Gastroesophageal sphincter (tissue), 4 donors: Measurements from ENCODE around the gene LILRA1. TPM values are rescaled to one million over a fixed set of nuclear protein-coding genes. Genes with fewer than 3 reads are reported as not detected.
"Not testable (repeated sequence)": the region's sequence is repeated elsewhere in the genome, so short reads cannot be mapped to it uniquely, and the experiment has no call there.

Source experiments
- ATAC-seq: fragments of 150-250 bp; one replicate; pipeline ENCODE4 v1.9.1; 2016; ENCODE audit warnings: mild to moderate bottlenecking, moderate library complexity
- H3K27ac ChIP-seq, 4 donors: fragments of 200-600 bp; sonication (generic) in 3 of 4; 1 replicate in 3 of 4; 2 replicates in 1 of 4; pipeline ENCODE4 v1.5.1; 2016 to 2019
- H3K27me3 ChIP-seq: fragments of 200-600 bp; sonication (generic); one replicate; pipeline ENCODE4 v1.5.1; 2019
- H3K36me3 ChIP-seq, 2 donors: fragments of 200-600 bp; sonication (generic); one replicate each; pipeline ENCODE4 v1.5.1; 2019; ENCODE audit warnings: control low read depth in 1 of 2
- H3K4me1 ChIP-seq, 3 donors: fragments of 200-600 bp; sonication (generic); 1 replicate in 2 of 3; 2 replicates in 1 of 3; pipeline ENCODE4 v1.5.1; 2016 to 2019; ENCODE audit warnings: control low read depth in 2 of 3
- H3K4me3 ChIP-seq, 2 donors: fragments of 200-600 bp; sonication (generic); one replicate each; pipeline ENCODE4 v1.5.1; 2019; ENCODE audit warnings: mild to moderate bottlenecking in 1 of 2, moderate library complexity in 1 of 2
- H3K9me3 ChIP-seq, 3 donors: fragments of 200-600 bp; sonication (generic); one replicate each; pipeline ENCODE4 v1.5.1; 2017 to 2019; ENCODE audit warnings: control low read depth in 2 of 3
- EP300 ChIP-seq: sonication (generic); formaldehyde crosslinking; IDR thresholded peaks from one replicate; pipeline ENCODE4 v1.6.1; 2017; ENCODE audit warnings: antibody characterized with exemption, mild to moderate bottlenecking
- POLR2A ChIP-seq, 2 donors: fragments of 450-650 bp; IDR thresholded peaks; one replicate each; pipeline ENCODE4 v1.6.1; 2017; ENCODE audit warnings: antibody characterized with exemption in 2 of 2, mild to moderate bottlenecking in 2 of 2, moderate library complexity in 1 of 2
- POLR2AphosphoS5 ChIP-seq: sonication (generic); formaldehyde crosslinking; IDR thresholded peaks from one replicate; pipeline ENCODE4 v1.6.1; 2017; ENCODE audit warnings: antibody characterized with exemption
- WGBS, 2 donors: methylation state at CpG; one replicate each; pipeline ENCODE4 v1.1.5; 2018; ENCODE audit warnings: low coverage in 1 of 2; 5-methylcytosine and 5-hydroxymethylcytosine counted together
- total RNA-seq, 4 donors: library from RNA; depleted of rRNA; stranded (reverse); fragments of >200 nt; gene quantifications; one replicate each; pipeline ENCODE4 v1.1.0, GENCODE V29; 2016
- TF ChIP-seq, protein P1 (sequence below), 4 experiments: fragments of 200-600 bp in 2 of 4; fragments of 450-650 bp in 2 of 4; sonication (generic) in 1 of 4; IDR thresholded peaks; one replicate each; pipeline ENCODE4 v1.5.1; 2017 to 2019; ENCODE audit warnings: antibody characterized with exemption in 4 of 4, mild to moderate bottlenecking in 2 of 4, moderate library complexity in 2 of 4

The LILRA1 gene
- total RNA-seq, 4 donors from 2014 or later: 0.85 to 0.94 TPM; not detected in 2

DNA sequence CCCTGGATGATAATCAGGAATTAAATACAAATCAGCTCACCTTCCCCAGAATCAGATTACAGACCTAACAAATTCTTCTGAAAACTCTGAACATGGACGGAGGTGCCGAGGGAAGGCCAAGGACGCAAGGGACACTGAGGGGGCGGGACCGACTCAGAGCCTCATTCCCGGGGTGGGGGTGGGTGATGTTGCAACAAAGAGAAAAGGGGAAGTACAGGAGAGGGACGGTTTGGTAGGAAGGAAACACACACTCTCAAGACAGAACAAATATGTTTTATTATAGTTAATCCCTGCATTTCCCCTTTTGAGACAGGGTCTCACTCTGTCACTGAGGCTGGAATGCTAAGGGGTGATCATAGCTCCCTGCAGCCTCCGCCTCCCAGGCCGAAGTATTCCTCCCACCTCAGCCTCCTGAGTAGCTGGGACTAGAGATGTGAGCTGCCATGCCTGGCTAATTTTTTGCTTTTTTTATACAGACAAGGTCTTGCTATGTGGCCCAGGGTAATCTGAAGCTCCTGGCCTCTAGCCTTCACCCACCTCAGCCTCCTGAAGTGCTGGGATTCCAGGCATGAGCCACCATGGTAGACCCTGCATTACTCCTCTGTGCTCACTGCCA, 20.6 kb upstream of the LILRA1 start:
- peak overlapping the region in 1 of 4 donors; percentile 1 for H3K27ac ChIP-seq
- H3K36me3 ChIP-seq: no peaks in the 10 kb centered on the region
- H3K9me3 ChIP-seq: no peaks in the 10 kb centered on the region
- ATAC-seq: peak; percentile 54
- WGBS, 2 donors: 51 to 69% methylated on average over 4 to 9 of the region's 9 CpGs
- H3K4me1 ChIP-seq: no peaks in the 10 kb centered on the region
- peak overlapping the region in 1 of 2 donors; percentile 19 for H3K4me3 ChIP-seq
- TF ChIP-seq POLR2AphosphoS5 (no peak), POLR2A (IDR thresholded peaks at IDR 0.05) (no peak), EP300 (no peak)
- TF ChIP-seq, protein P1, sequence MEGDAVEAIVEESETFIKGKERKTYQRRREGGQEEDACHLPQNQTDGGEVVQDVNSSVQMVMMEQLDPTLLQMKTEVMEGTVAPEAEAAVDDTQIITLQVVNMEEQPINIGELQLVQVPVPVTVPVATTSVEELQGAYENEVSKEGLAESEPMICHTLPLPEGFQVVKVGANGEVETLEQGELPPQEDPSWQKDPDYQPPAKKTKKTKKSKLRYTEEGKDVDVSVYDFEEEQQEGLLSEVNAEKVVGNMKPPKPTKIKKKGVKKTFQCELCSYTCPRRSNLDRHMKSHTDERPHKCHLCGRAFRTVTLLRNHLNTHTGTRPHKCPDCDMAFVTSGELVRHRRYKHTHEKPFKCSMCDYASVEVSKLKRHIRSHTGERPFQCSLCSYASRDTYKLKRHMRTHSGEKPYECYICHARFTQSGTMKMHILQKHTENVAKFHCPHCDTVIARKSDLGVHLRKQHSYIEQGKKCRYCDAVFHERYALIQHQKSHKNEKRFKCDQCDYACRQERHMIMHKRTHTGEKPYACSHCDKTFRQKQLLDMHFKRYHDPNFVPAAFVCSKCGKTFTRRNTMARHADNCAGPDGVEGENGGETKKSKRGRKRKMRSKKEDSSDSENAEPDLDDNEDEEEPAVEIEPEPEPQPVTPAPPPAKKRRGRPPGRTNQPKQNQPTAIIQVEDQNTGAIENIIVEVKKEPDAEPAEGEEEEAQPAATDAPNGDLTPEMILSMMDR (IDR thresholded peaks at IDR 0.05): no peak
- H3K27me3 ChIP-seq: peaks cover 41% of the 10 kb centered on the region

DNA sequence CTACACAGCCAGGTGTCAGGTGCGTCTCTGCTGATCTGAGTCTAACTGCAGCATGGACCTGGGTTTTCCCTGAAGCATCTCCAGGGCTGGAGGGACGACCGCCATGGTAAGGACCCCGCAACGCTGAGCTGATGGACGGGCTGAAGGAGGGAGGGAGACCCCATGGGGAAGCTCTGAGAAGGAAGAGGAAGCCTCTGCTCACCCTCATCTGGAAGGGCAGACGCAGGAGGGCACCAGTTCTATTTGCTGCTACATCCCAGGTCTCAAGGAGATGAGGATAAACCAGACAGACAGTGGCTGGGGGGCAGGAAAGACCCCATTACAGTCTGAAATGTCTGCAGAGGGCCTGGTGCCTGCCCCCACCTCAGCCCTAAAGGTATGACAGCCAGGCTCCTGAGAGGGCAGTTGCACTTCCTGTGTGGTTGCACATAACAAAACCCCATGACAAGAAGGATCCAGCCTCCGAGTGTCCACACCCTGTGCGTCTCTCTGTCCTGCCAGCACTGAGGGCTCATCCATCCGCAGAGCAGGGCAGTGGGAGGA, 20.0 kb upstream of the LILRA1 start, which contains the start of gene LILRA2:
TSS of gene LILRA2 (plus strand) at position 461 of the 543 bp plus-strand sequence. CDS start 89 bp downstream, outside the sequence.
- WGBS, 2 donors: 69% methylated on average over 3 of the region's 10 CpGs; no CpG with 5 or more reads in 1 of the 2 donors
- Histone ChIP-seq H3K4me3 (peak within 1 kb of the TSS in 1 of 2 donors; percentile 19), H3K36me3 (no peaks in the 10 kb centered on the region), H3K9me3 (peaks cover 0 to 4% (median 0%) of the 10 kb centered on the region in 3 donors), H3K27ac (peak within 1 kb of the TSS in 1 of 4 donors; percentile 1), H3K4me1 (no peaks in the 10 kb centered on the region), H3K27me3 (peaks cover 41% of the 10 kb centered on the region)
- TF ChIP-seq POLR2A (IDR thresholded peaks at IDR 0.05) (no peak), POLR2AphosphoS5 (no peak)
- TF ChIP-seq, protein P1 (IDR thresholded peaks at IDR 0.05): no peak
- ATAC-seq: no peak

DNA sequence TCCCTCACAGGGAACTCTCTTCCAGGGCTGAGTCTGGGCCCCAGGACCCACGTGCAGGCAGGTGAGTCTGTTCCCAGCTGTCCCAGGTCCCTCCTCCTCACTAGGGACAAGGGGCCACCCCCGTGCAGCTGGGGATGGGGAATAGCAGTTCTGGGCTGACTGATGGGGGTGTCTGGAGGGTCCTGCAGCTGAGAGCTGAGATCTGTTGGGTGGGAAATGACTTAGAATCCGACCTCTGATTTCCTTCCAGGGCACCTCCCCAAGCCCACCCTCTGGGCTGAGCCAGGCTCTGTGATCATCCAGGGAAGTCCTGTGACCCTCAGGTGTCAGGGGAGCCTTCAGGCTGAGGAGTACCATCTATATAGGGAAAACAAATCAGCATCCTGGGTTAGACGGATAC, 19.4 kb upstream of the LILRA1 start:
- H3K4me1 ChIP-seq: no peaks in the 10 kb centered on the region
- peak overlapping the region in 1 of 2 donors; percentile 19 for H3K4me3 ChIP-seq
- ATAC-seq: no peak
- H3K9me3 ChIP-seq: peaks cover 0 to 7% (median 0%) of the 10 kb centered on the region in 3 donors
- no peak overlapping the region for H3K27ac ChIP-seq
- no peaks in the 10 kb centered on the region for H3K36me3 ChIP-seq
- 40% methylated on average over 2 of the region's 4 CpGs; no CpG with 5 or more reads in 1 of the 2 donors for WGBS, 2 donors
- no peak for TF ChIP-seq POLR2AphosphoS5
- peaks cover 41% of the 10 kb centered on the region for H3K27me3 ChIP-seq

- no peak for TF ChIP-seq EP300
- no peak for TF ChIP-seq POLR2A (IDR thresholded peaks at IDR 0.05)
- TF ChIP-seq, protein P1 (IDR thresholded peaks at IDR 0.05): no peak
- TF ChIP-seq POLR2AphosphoS5: no peak
- peaks cover 41% of the 10 kb centered on the region for H3K27me3 ChIP-seq
- no peak overlapping the region for H3K27ac ChIP-seq
- no CpG with 5 or more reads among the region's 12 CpGs for WGBS, 2 donors
- H3K4me1 ChIP-seq: no peaks in the 10 kb centered on the region
- no peak for ATAC-seq
- H3K36me3 ChIP-seq: no peaks in the 10 kb centered on the region
- H3K4me3 ChIP-seq: no peak overlapping the region
- H3K9me3 ChIP-seq: peaks cover 0 to 7% (median 0%) of the 10 kb centered on the region in 3 donors
Observed at GRCh38 chr19:54574527-54575056, 18.8 kb upstream of the LILRA1 start.

GRCh38 chr19:54575205-54575604, 18.2 kb upstream of the LILRA1 start:
- not testable (repeated sequence) for H3K27ac ChIP-seq, H3K4me1 ChIP-seq, ATAC-seq, H3K36me3 ChIP-seq, H3K9me3 ChIP-seq, H3K4me3 ChIP-seq
- peaks cover 41% of the 10 kb centered on the region for H3K27me3 ChIP-seq
- WGBS, 2 donors: no CpG with 5 or more reads among the region's 9 CpGs
